Inflammatory macrophage treated with lipopolysaccharide for 1 hour (primary cell): Measurements from ENCODE around the gene RAPSN.

Experiments used
- DNase-seq, 2 donors: peaks; one replicate each; pipeline ENCODE4 v3.0.0-alpha.2; 2020 to 2022

RAPSN gene

GRCh38 chr11:47448566-47449427, at the start of gene RAPSN:
RAPSN (minus strand) TSS chr11:47449136; CDS start chr11:47448964, 172 bp downstream.
- DNase-seq: no peak

- DNase-seq: no peak
Measured at GRCh38 chr11:47498149-47498548, 49.2 kb upstream of the RAPSN start.

GRCh38 chr11:47496808-47497207, 47.9 kb upstream of the RAPSN start:
- DNase-seq: no peak

GRCh38 chr11:47495856-47496217, 46.9 kb upstream of the RAPSN start:
- DNase-seq: no peak

- peak; percentile 88 to 91 for DNase-seq
Measured at GRCh38 chr11:47495011-47495855, 46.3 kb upstream of the RAPSN start.

- no peak for DNase-seq
Measured at GRCh38 chr11:47489395-47489755, 40.4 kb upstream of the RAPSN start.

- DNase-seq: no peak
Measured at GRCh38 chr11:47488674-47489394, 39.9 kb upstream of the RAPSN start.

GRCh38 chr11:47488111-47488510, 39.2 kb upstream of the RAPSN start:
- no peak for DNase-seq

GRCh38 chr11:47487421-47487820, 38.5 kb upstream of the RAPSN start:
- no peak for DNase-seq

- peak; percentile 23 to 47 for DNase-seq
Measured at GRCh38 chr11:47485107-47485506, 36.2 kb upstream of the RAPSN start.

GRCh38 chr11:47483457-47483856, 34.5 kb upstream of the RAPSN start:
- peak; percentile 46 to 58 for DNase-seq

GRCh38 chr11:47480762-47481161, 31.8 kb upstream of the RAPSN start:
- no peak for DNase-seq

GRCh38 chr11:47478651-47479329, 29.9 kb upstream of the RAPSN start:
- no peak for DNase-seq

GRCh38 chr11:47477753-47478152, 28.8 kb upstream of the RAPSN start:
- no peak for DNase-seq

- peak; percentile 25 to 37 for DNase-seq
Measured at GRCh38 chr11:47477323-47477722, 28.4 kb upstream of the RAPSN start.

GRCh38 chr11:47470671-47471070, 21.7 kb upstream of the RAPSN start:
- no peak for DNase-seq

GRCh38 chr11:47469361-47470179, 20.6 kb upstream of the RAPSN start:
- peak; percentile 35 to 49 for DNase-seq

GRCh38 chr11:47468598-47469214, 19.8 kb upstream of the RAPSN start:
- DNase-seq: peak; percentile 70 to 72

- DNase-seq: no peak
Measured at GRCh38 chr11:47467357-47467756, 18.4 kb upstream of the RAPSN start.

- DNase-seq: no peak
Measured at GRCh38 chr11:47466701-47467250, 17.8 kb upstream of the RAPSN start.

- no peak for DNase-seq
Measured at GRCh38 chr11:47466201-47466600, 17.3 kb upstream of the RAPSN start.
